Measurements from ENCODE around the gene S100A10. TPM values are rescaled to one million over a fixed set of nuclear protein-coding genes. Genes with fewer than 3 reads are reported as not detected.

Gene S100A10
- total and polyA plus RNA-seq, 2 experiments from 2014 or later: 408 to 3,367 TPM

DNA sequence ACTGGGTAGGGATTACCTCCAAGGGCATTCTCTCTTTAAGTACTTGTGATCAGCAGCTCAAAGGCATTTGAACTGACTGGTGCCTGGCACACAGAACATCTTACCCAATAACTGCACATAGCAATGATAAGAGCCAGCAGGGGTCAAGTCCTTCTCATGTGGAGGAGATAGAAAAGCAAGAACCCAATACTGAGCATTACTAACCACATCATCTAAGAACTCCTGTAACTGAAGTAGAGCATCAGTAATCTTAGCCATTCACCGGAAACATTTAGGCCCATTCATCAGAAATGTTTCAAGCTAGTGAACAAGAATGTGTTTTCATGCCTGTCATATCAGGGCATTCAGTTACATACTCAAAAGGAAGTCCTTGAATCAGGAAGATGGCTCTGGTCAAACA is 50.8 kb downstream of the S100A10 start:
- Histone ChIP-seq H2AFZ (no peak overlapping the region), H3K4me2 (no peak overlapping the region), H3K27ac (peak overlapping the region; percentile 84), H3K9me3 (ENCODE audit: low read depth) (no peaks in the 10 kb centered on the region), H3K27me3 (no peaks in the 10 kb centered on the region), H3K79me2 (peaks cover 4% of the 10 kb centered on the region), H4K20me1 (ENCODE audit: insufficient read depth, poor library complexity, severe bottlenecking) (no peaks in the 10 kb centered on the region), H3K36me3 (replicated peaks; ENCODE audit: insufficient read depth, low read depth) (no peaks in the 10 kb centered on the region), H3K4me1 (ENCODE audit: insufficient read depth) (peaks cover 37% of the 10 kb centered on the region), H3K9me2 (replicated peaks; ENCODE audit: insufficient read depth) (no peaks in the 10 kb centered on the region), H3K4me3 (no peak overlapping the region)
- WGBS (ENCODE audit: low lambda C conversion rate, missing lambda C conversion rate): 64% methylated on average over 1 of the region's 1 CpG
- DNase-seq (ENCODE audit: low spot score): no peak
- TF ChIP-seq EZH2phosphoT487 (IDR thresholded peaks at IDR 0.05; ENCODE audit: low read depth, severe bottlenecking, unreplicated experiment) (no peak), EZH2 (IDR thresholded peaks at IDR 0.05; ENCODE audit: borderline replicate concordance) (no peak)
- TF ChIP-seq, protein P1, sequence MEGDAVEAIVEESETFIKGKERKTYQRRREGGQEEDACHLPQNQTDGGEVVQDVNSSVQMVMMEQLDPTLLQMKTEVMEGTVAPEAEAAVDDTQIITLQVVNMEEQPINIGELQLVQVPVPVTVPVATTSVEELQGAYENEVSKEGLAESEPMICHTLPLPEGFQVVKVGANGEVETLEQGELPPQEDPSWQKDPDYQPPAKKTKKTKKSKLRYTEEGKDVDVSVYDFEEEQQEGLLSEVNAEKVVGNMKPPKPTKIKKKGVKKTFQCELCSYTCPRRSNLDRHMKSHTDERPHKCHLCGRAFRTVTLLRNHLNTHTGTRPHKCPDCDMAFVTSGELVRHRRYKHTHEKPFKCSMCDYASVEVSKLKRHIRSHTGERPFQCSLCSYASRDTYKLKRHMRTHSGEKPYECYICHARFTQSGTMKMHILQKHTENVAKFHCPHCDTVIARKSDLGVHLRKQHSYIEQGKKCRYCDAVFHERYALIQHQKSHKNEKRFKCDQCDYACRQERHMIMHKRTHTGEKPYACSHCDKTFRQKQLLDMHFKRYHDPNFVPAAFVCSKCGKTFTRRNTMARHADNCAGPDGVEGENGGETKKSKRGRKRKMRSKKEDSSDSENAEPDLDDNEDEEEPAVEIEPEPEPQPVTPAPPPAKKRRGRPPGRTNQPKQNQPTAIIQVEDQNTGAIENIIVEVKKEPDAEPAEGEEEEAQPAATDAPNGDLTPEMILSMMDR (IDR thresholded peaks at IDR 0.05; ENCODE audit: poor library complexity): no peak

DNA sequence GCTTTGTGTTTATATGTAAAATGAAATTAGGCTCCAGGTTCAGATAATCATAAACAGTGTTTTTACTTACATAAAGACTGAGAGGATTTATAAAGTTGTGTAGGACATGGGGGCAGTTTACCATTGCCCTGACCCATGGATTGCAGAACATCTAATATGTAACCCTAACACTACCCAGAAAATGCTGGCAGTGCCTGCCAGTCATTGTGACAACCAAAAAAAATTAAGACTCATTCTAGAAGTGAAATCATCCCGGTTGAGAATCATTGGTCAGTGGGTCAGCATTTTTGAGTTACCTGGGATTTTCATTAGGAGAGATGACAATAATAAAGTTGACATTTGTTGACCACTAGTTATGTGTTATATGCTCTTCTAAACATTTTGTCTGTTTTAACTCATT is 53.1 kb downstream of the S100A10 start:
- TF ChIP-seq EZH2 (IDR thresholded peaks at IDR 0.05; ENCODE audit: borderline replicate concordance) (no peak), EZH2phosphoT487 (IDR thresholded peaks at IDR 0.05; ENCODE audit: low read depth, severe bottlenecking, unreplicated experiment) (no peak)
- TF ChIP-seq, protein P1 (IDR thresholded peaks at IDR 0.05; ENCODE audit: poor library complexity): no peak
- Histone ChIP-seq H3K4me2 (no peak overlapping the region), H3K27ac (peak overlapping the region; percentile 84), H2AFZ (no peak overlapping the region), H3K9me3 (ENCODE audit: low read depth) (no peaks in the 10 kb centered on the region), H4K20me1 (ENCODE audit: insufficient read depth, poor library complexity, severe bottlenecking) (no peaks in the 10 kb centered on the region), H3K36me3 (replicated peaks; ENCODE audit: insufficient read depth, low read depth) (no peaks in the 10 kb centered on the region), H3K4me1 (ENCODE audit: insufficient read depth) (peaks cover 40% of the 10 kb centered on the region), H3K79me2 (peaks cover 4% of the 10 kb centered on the region), H3K4me3 (no peak overlapping the region), H3K9me2 (replicated peaks; ENCODE audit: insufficient read depth) (no peaks in the 10 kb centered on the region), H3K27me3 (no peaks in the 10 kb centered on the region)
- WGBS (ENCODE audit: low lambda C conversion rate, missing lambda C conversion rate): 70% methylated on average over 1 of the region's 1 CpG
- DNase-seq (ENCODE audit: low spot score): no peak

DNA sequence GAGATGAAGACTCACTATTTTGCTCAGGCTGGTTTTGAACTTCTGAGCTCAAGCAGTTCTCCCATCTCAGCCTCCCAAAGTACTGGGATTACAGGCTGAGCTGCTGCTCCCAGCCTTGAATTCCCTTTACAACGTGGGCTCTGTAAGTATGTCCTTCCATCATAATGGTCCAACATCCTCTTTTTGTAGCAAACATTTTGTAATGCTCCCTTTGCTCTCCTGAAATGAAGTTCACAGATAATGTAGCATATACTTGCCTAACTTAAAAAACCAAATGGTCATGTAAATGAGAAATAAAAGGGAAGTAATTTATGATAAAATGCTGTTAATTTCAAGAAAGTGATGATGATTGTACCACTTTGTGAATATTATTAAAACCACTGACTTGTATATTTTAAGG is 53.9 kb downstream of the S100A10 start:
- no peaks in the 10 kb centered on the region for H3K36me3 ChIP-seq (replicated peaks; ENCODE audit: insufficient read depth, low read depth)
- TF ChIP-seq EZH2phosphoT487 (IDR thresholded peaks at IDR 0.05; ENCODE audit: low read depth, severe bottlenecking, unreplicated experiment): no peak
- TF ChIP-seq, protein P1 (IDR thresholded peaks at IDR 0.05; ENCODE audit: poor library complexity): no peak
- no peak for TF ChIP-seq EZH2 (IDR thresholded peaks at IDR 0.05; ENCODE audit: borderline replicate concordance)
- H3K4me2 ChIP-seq: no peak overlapping the region
- H3K79me2 ChIP-seq: peaks cover 4% of the 10 kb centered on the region
- H3K9me2 ChIP-seq (replicated peaks; ENCODE audit: insufficient read depth): no peaks in the 10 kb centered on the region
- H3K4me3 ChIP-seq: no peak overlapping the region
- DNase-seq (ENCODE audit: low spot score): no peak
- H2AFZ ChIP-seq: no peak overlapping the region
- WGBS (ENCODE audit: low lambda C conversion rate, missing lambda C conversion rate): 59% methylated on average over 1 of the region's 1 CpG
- peaks cover 45% of the 10 kb centered on the region for H3K4me1 ChIP-seq (ENCODE audit: insufficient read depth)
- no peaks in the 10 kb centered on the region for H3K27me3 ChIP-seq
- H3K9me3 ChIP-seq (ENCODE audit: low read depth): no peaks in the 10 kb centered on the region
- H4K20me1 ChIP-seq (ENCODE audit: insufficient read depth, poor library complexity, severe bottlenecking): no peaks in the 10 kb centered on the region
- no peak overlapping the region for H3K27ac ChIP-seq

DNA sequence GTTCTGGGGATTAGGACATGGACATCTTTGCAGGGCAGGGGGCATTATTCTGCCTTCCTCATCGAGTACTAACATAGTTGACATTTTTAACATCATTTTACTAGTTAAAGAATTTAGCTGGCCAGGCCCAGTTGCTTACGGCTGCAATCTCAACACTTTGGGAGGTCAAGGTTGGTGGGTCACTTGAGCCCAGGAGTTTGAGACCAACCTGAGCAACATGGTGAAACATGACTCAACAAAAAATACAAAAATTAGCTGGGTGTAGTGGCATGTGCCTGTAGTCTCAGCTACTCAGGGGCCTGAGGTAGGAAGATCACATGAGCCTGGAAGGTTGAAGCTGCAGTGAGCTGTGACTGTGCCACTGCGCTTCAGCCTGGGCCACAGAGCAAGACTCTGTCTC is 54.5 kb downstream of the S100A10 start:
- no peak overlapping the region for H3K4me3 ChIP-seq
- no peak overlapping the region for H3K4me2 ChIP-seq
- H3K27me3 ChIP-seq: no peaks in the 10 kb centered on the region
- peaks cover 41% of the 10 kb centered on the region for H3K4me1 ChIP-seq (ENCODE audit: insufficient read depth)
- H3K9me2 ChIP-seq (replicated peaks; ENCODE audit: insufficient read depth): no peaks in the 10 kb centered on the region
- H3K79me2 ChIP-seq: peaks cover 4% of the 10 kb centered on the region
- H2AFZ ChIP-seq: no peak overlapping the region
- H4K20me1 ChIP-seq (ENCODE audit: insufficient read depth, poor library complexity, severe bottlenecking): no peaks in the 10 kb centered on the region
- no peaks in the 10 kb centered on the region for H3K36me3 ChIP-seq (replicated peaks; ENCODE audit: insufficient read depth, low read depth)
- no peaks in the 10 kb centered on the region for H3K9me3 ChIP-seq (ENCODE audit: low read depth)
- no peak for DNase-seq (ENCODE audit: low spot score)
- TF ChIP-seq EZH2phosphoT487 (IDR thresholded peaks at IDR 0.05; ENCODE audit: low read depth, severe bottlenecking, unreplicated experiment) (no peak), EZH2 (IDR thresholded peaks at IDR 0.05; ENCODE audit: borderline replicate concordance) (no peak)
- TF ChIP-seq, protein P1 (IDR thresholded peaks at IDR 0.05; ENCODE audit: poor library complexity): no peak
- no peak overlapping the region for H3K27ac ChIP-seq
- WGBS (ENCODE audit: low lambda C conversion rate, missing lambda C conversion rate): 91% methylated on average over 3 of the region's 3 CpGs

Data from hepatocyte (in vitro differentiated cells).